Esophagus squamous epithelium (tissue), 5 donors: Measurements from ENCODE around the gene ZBTB11. TPM values are rescaled to one million over a fixed set of nuclear protein-coding genes. Genes with fewer than 3 reads are reported as not detected.
"Not testable (repeated sequence)": the region's sequence is repeated elsewhere in the genome, so short reads cannot be mapped to it uniquely, and the experiment has no call there.

ENCODE experiments used
- DNase-seq: peaks from one replicate; lab custom pipeline; 2025; lab: John Stamatoyannopoulos, UW
- H3K27ac ChIP-seq, 4 donors: fragments of 200-600 bp; sonication (generic); one replicate each; pipeline ENCODE4 v1.5.1; 2016 to 2019; ENCODE audit warnings: mild to moderate bottlenecking in 1 of 4
- H3K27me3 ChIP-seq, 4 donors: fragments of 200-600 bp; sonication (generic); 1 replicate in 3 of 4; 2 replicates in 1 of 4; pipeline versions ENCODE4 v1.5.1 to v1.6.0; 2017 to 2021; ENCODE audit warnings: antibody characterized with exemption in 1 of 4
- H3K36me3 ChIP-seq, 3 donors: fragments of 200-600 bp; sonication (generic); one replicate each; pipeline ENCODE4 v1.5.1; 2016 to 2019
- H3K4me1 ChIP-seq, 3 donors: fragments of 200-600 bp; sonication (generic); one replicate each; pipeline ENCODE4 v1.5.1; 2017 to 2019
- H3K4me3 ChIP-seq, 4 donors: fragments of 200-600 bp; sonication (generic); 1 replicate in 3 of 4; 2 replicates in 1 of 4; pipeline ENCODE4 v1.5.1; 2016 to 2019; ENCODE audit warnings: mild to moderate bottlenecking in 2 of 4, moderate library complexity in 1 of 4
- H3K9me3 ChIP-seq, 3 donors: fragments of 200-600 bp; sonication (generic); one replicate each; pipeline ENCODE4 v1.5.1; 2016 to 2019
- CTCF ChIP-seq, 6 experiments: fragments of 450-650 bp in 4 of 6; fragments of 200-600 bp in 2 of 6; sonication (generic) in 2 of 6; IDR thresholded peaks; one replicate each; pipeline ENCODE4 v1.5.1; 2016 to 2019; ENCODE audit warnings: antibody characterized with exemption in 6 of 6, mild to moderate bottlenecking in 4 of 6, moderate library complexity in 4 of 6
- POLR2A ChIP-seq, 4 donors: fragments of 450-650 bp; IDR thresholded peaks; one replicate each; pipeline ENCODE4 v1.6.1; 2017; ENCODE audit warnings: antibody characterized with exemption in 4 of 4, mild to moderate bottlenecking in 4 of 4, moderate library complexity in 3 of 4
- WGBS, 2 donors: methylation state at CpG; one replicate each; pipeline ENCODE4 v1.1.5; 2018; 5-methylcytosine and 5-hydroxymethylcytosine counted together
- intact Hi-C: fragments of 100-400 bp; cut with DNase I; formaldehyde crosslinking; loops from one replicate; pipeline ENCODE4 v1.15.0; 2022
- total RNA-seq, 4 donors: library from RNA; depleted of rRNA; stranded (reverse); fragments of >200 nt; gene quantifications; one replicate each; pipeline ENCODE4 v1.1.0, GENCODE V29; 2016
- donor health status: DM: yes; HTN: yes; CAD: no.

Gene ZBTB11
- total RNA-seq, 4 donors from 2014 or later, result 12.7 to 26.9 (median 18.8) TPM

- no peak for DNase-seq
- intact Hi-C loops, result no loop called here
- no peaks in the 10 kb centered on the region for H3K9me3 ChIP-seq
- H3K4me3 ChIP-seq, result no peak overlapping the region
- H3K4me1 ChIP-seq, result peaks cover 0 to 6% (median 0%) of the 10 kb centered on the region in 3 donors
- TF ChIP-seq POLR2A (IDR thresholded peaks at IDR 0.05), result no peak
- TF ChIP-seq CTCF (IDR thresholded peaks at IDR 0.05), result no peak
- no peaks in the 10 kb centered on the region for H3K27me3 ChIP-seq
- H3K36me3 ChIP-seq, result no peaks in the 10 kb centered on the region
- no peak overlapping the region for H3K27ac ChIP-seq
- WGBS, 2 donors, result 56 to 75% methylated on average over 9 of the region's 9 CpGs
Observed at GRCh38 chr3:101634591-101635196, 42.2 kb downstream of the ZBTB11 start.

GRCh38 chr3:101633186-101633585 is 43.7 kb downstream of the ZBTB11 start:
- intact Hi-C loops, result no loop called here
- TF ChIP-seq CTCF (IDR thresholded peaks at IDR 0.05), result no peak
- no peak for TF ChIP-seq POLR2A (IDR thresholded peaks at IDR 0.05)
- H3K27ac ChIP-seq, result no peak overlapping the region
- H3K4me1 ChIP-seq, result peaks cover 0 to 6% (median 0%) of the 10 kb centered on the region in 3 donors
- no peaks in the 10 kb centered on the region for H3K9me3 ChIP-seq
- no peak overlapping the region for H3K4me3 ChIP-seq
- WGBS, 2 donors, result 86 to 95% methylated on average over 5 to 10 of the region's 10 CpGs
- H3K27me3 ChIP-seq, result no peaks in the 10 kb centered on the region
- H3K36me3 ChIP-seq, result no peaks in the 10 kb centered on the region
- DNase-seq, result no peak

- no peaks in the 10 kb centered on the region for H3K36me3 ChIP-seq
- WGBS, 2 donors, result 62 to 69% methylated on average over 4 to 5 of the region's 11 CpGs
- H3K4me3 ChIP-seq, result no peak overlapping the region
- intact Hi-C loops, result no loop called here
- H3K4me1 ChIP-seq, result peaks cover 0 to 6% (median 0%) of the 10 kb centered on the region in 3 donors
- no peaks in the 10 kb centered on the region for H3K27me3 ChIP-seq
- DNase-seq, result no peak
- H3K27ac ChIP-seq, result no peak overlapping the region
- TF ChIP-seq POLR2A (IDR thresholded peaks at IDR 0.05) (no peak), CTCF (IDR thresholded peaks at IDR 0.05) (no peak)
- no peaks in the 10 kb centered on the region for H3K9me3 ChIP-seq
Observed at GRCh38 chr3:101632586-101632985, 44.3 kb downstream of the ZBTB11 start.

GRCh38 chr3:101631959-101632358 is 45.0 kb downstream of the ZBTB11 start:
- WGBS, 2 donors, result 88 to 94% methylated on average over 8 of the region's 8 CpGs
- intact Hi-C loops, H3K27me3 ChIP-seq, H3K9me3 ChIP-seq, H3K4me1 ChIP-seq, H3K36me3 ChIP-seq, DNase-seq, H3K4me3 ChIP-seq, H3K27ac ChIP-seq: not testable (repeated sequence)

- Histone ChIP-seq H3K4me3 (no peak overlapping the region), H3K36me3 (no peaks in the 10 kb centered on the region), H3K27me3 (no peaks in the 10 kb centered on the region), H3K27ac (no peak overlapping the region), H3K9me3 (no peaks in the 10 kb centered on the region), H3K4me1 (peaks cover 0 to 3% (median 0%) of the 10 kb centered on the region in 3 donors)
- TF ChIP-seq CTCF (IDR thresholded peaks at IDR 0.05), result no peak
- no peak for TF ChIP-seq POLR2A (IDR thresholded peaks at IDR 0.05)
- WGBS, 2 donors, result 86 to 100% methylated on average over 1 of the region's 1 CpG
- intact Hi-C loops, result no loop called here
- no peak for DNase-seq
Observed at GRCh38 chr3:101631098-101631796, 45.7 kb downstream of the ZBTB11 start.
